ENCODE results near the gene KIF13A. TPM values are rescaled to one million over a fixed set of nuclear protein-coding genes. Genes with fewer than 3 reads are reported as not detected.

Gene KIF13A
- total RNA-seq, 1 experiment from 2014 or later: 49.3 TPM

DNA sequence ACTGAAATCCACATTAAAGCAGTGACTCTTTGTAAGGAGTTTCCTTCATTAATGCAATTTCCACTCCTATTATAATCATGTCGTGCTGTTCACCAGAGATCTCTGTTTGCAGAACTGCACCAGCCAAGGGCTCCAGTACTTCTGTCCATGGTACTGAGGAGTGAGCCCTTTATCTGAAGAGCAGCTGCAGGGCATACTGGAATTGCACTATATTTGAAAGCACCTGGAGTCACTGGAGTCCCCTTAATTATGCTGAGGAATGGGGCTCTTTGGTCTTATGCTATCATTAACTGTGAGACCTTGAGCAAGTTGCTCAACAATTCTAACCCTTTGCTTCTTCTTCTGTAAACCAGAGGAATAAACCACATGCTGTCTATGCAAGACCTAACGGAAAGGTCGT, 219.0 kb downstream of the KIF13A start:
- ChIA-PET CTCF (no interaction called here), POLR2A (no interaction called here)
- DNase-seq (ENCODE audit: low read depth, low spot score): no peak
- intact Hi-C loops (cut with micrococcal nuclease; ENCODE audit: unreplicated experiment): no loop called here
- H3K27me3 ChIP-seq (ENCODE audit: control insufficient read depth, insufficient read depth, low read length): no peaks in the 10 kb centered on the region
- no peak overlapping the region for H3K4me3 ChIP-seq (ENCODE audit: low read depth in 2 of 2, low read length in 2 of 2)
- ATAC-seq: no peak
- in situ Hi-C loops (cut with HindIII; ENCODE audit: low pct_unique_long_range_greater_than_20kb, low sequenced_read_pairs): no loop called here
- no peak overlapping the region for H3K27ac ChIP-seq (ENCODE audit: low read length)
- peaks cover 7% of the 10 kb centered on the region; the same call in 1 of the 2 replicates for H3K36me3 ChIP-seq (ENCODE audit: control insufficient read depth, insufficient read depth, low read length)
- BruUV-seq (replicated peaks): no TSS peak
- no peaks in the 10 kb centered on the region for H3K9me3 ChIP-seq (ENCODE audit: control insufficient read depth, insufficient read depth, low read depth, low read length)
- H3K4me1 ChIP-seq (ENCODE audit: control insufficient read depth, insufficient read depth, low read length): no peaks in the 10 kb centered on the region
- TF ChIP-seq, protein P1, sequence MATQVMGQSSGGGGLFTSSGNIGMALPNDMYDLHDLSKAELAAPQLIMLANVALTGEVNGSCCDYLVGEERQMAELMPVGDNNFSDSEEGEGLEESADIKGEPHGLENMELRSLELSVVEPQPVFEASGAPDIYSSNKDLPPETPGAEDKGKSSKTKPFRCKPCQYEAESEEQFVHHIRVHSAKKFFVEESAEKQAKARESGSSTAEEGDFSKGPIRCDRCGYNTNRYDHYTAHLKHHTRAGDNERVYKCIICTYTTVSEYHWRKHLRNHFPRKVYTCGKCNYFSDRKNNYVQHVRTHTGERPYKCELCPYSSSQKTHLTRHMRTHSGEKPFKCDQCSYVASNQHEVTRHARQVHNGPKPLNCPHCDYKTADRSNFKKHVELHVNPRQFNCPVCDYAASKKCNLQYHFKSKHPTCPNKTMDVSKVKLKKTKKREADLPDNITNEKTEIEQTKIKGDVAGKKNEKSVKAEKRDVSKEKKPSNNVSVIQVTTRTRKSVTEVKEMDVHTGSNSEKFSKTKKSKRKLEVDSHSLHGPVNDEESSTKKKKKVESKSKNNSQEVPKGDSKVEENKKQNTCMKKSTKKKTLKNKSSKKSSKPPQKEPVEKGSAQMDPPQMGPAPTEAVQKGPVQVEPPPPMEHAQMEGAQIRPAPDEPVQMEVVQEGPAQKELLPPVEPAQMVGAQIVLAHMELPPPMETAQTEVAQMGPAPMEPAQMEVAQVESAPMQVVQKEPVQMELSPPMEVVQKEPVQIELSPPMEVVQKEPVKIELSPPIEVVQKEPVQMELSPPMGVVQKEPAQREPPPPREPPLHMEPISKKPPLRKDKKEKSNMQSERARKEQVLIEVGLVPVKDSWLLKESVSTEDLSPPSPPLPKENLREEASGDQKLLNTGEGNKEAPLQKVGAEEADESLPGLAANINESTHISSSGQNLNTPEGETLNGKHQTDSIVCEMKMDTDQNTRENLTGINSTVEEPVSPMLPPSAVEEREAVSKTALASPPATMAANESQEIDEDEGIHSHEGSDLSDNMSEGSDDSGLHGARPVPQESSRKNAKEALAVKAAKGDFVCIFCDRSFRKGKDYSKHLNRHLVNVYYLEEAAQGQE (IDR thresholded peaks at IDR 0.05; ENCODE audit: insufficient read depth in 1 of 2, low read depth in 2 of 2, low read length in 1 of 2): peak; percentile 87 to 89
- TF ChIP-seq CTCF (IDR thresholded peaks at IDR 0.05): no peak

DNA sequence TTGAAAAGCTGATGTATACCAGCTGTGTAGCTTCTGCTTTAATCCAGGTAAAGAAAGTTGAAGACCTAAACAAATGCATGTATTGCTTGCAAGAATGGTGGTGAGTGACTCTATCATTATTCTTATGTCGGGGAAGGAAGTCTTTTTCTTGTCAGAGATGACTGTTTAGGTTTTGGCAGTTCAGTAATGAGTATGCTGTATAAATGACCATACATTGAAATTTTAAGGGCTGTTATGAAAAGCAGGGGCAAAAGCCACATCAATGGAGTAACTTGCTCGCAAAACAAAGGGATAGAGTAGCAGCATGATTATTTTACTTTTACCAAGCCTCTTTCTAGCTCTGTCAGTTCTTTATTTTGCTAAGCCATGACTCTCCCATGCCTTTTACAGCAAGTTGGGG, 224.8 kb downstream of the KIF13A start:
- no peak overlapping the region for H3K4me3 ChIP-seq (ENCODE audit: low read depth in 2 of 2, low read length in 2 of 2)
- ChIA-PET CTCF (no interaction called here), POLR2A (no interaction called here)
- intact Hi-C loops (cut with micrococcal nuclease; ENCODE audit: unreplicated experiment) (no loop called here), in situ Hi-C loops (cut with HindIII; ENCODE audit: low pct_unique_long_range_greater_than_20kb, low sequenced_read_pairs) (no loop called here)
- no peak overlapping the region for H3K27ac ChIP-seq (ENCODE audit: low read length)
- BruUV-seq (replicated peaks): no TSS peak
- no peaks in the 10 kb centered on the region for H3K4me1 ChIP-seq (ENCODE audit: control insufficient read depth, insufficient read depth, low read length)
- no peaks in the 10 kb centered on the region for H3K27me3 ChIP-seq (ENCODE audit: control insufficient read depth, insufficient read depth, low read length)
- no peak for ATAC-seq
- DNase-seq (ENCODE audit: low read depth, low spot score): no peak
- TF ChIP-seq POLR2AphosphoS5 (IDR thresholded peaks at IDR 0.05; ENCODE audit: low read depth, low read length) (no peak), CTCF (IDR thresholded peaks at IDR 0.05) (no peak), TCF7L2 (IDR thresholded peaks at IDR 0.05; ENCODE audit: low read depth, low read length) (no peak), SIN3A (IDR thresholded peaks at IDR 0.05; ENCODE audit: borderline replicate concordance, insufficient read depth, low read depth, low read length) (no peak)
- TF ChIP-seq, protein P1 (IDR thresholded peaks at IDR 0.05; ENCODE audit: insufficient read depth in 1 of 2, low read depth in 2 of 2, low read length in 1 of 2): no peak
- H3K9me3 ChIP-seq (ENCODE audit: control insufficient read depth, insufficient read depth, low read depth, low read length): no peaks in the 10 kb centered on the region
- no peaks in the 10 kb centered on the region; the same call in 1 of the 2 replicates for H3K36me3 ChIP-seq (ENCODE audit: control insufficient read depth, insufficient read depth, low read length)

All from Panc1 (cell line).